K562 (cell line): ENCODE data around the gene GPR4. TPM values are rescaled to one million over a fixed set of nuclear protein-coding genes. Genes with fewer than 3 reads are reported as not detected.

Source experiments
- CBX5 ChIP-seq: IDR thresholded peaks from 2 replicates; pipeline ENCODE4 v1.6.1; 2014; ENCODE audit warnings: low read depth, borderline replicate concordance
- CEBPB ChIP-seq: fragments of 450-650 bp; IDR thresholded peaks from 2 replicates; pipeline ENCODE4 v1.6.1; 2016; ENCODE audit warnings: missing genetic modification characterization, missing compliant biosample characterization
- CREM ChIP-seq: IDR thresholded peaks from 2 replicates; pipeline ENCODE4 v1.6.1; 2014; ENCODE audit warnings: antibody characterized with exemption, low read depth
- HDAC1 ChIP-seq, 2 experiments: fragments of 450-650 bp; IDR thresholded peaks; 2 replicates each; pipeline ENCODE4 v1.6.1; 2016 to 2017; ENCODE audit warnings: inconsistent platforms in 1 of 2, mild to moderate bottlenecking in 1 of 2, moderate library complexity in 1 of 2
- LCOR ChIP-seq: sonication (generic); formaldehyde crosslinking; IDR thresholded peaks from 2 replicates; pipeline ENCODE4 v1.8.0; 2022; ENCODE audit warnings: mild to moderate bottlenecking, missing genetic modification reagents
- RCOR1 ChIP-seq, 2 experiments: IDR thresholded peaks; 2 replicates each; pipeline ENCODE4 v1.6.1; 2012; ENCODE audit warnings: low read depth in 2 of 2, low read length in 2 of 2, borderline replicate concordance in 1 of 2, improper control_type of control experiment in 1 of 2
- SIRT6 ChIP-seq: IDR thresholded peaks from one replicate; pipeline ENCODE4 v1.6.1; 2012; ENCODE audit warnings: low read depth, mild to moderate bottlenecking, control low read depth, inconsistent platforms, low read length, moderate library complexity
- TEAD2 ChIP-seq: fragments of 450-650 bp; IDR thresholded peaks from 2 replicates; pipeline ENCODE4 v1.6.1; 2016; ENCODE audit warnings: missing genetic modification characterization, control low read depth, missing compliant biosample characterization
- TSHZ1 ChIP-seq: fragments of 250-450 bp; sonication (Bioruptor Pico); IDR thresholded peaks from 2 replicates; pipeline ENCODE4 v1.4.0; 2020; ENCODE audit warnings: mild to moderate bottlenecking, moderate library complexity
- ZNF324 ChIP-seq: fragments of 250-450 bp; sonication (Bioruptor Pico); IDR thresholded peaks from 2 replicates; pipeline ENCODE4 v1.4.0; 2020; ENCODE audit warnings: mild to moderate bottlenecking
- polyA plus RNA-seq, 8 experiments: library from polyadenylated mRNA; depleted of rRNA in 4 of 8; stranded (reverse) in 5 of 8; unstranded in 3 of 8; fragments of >200 nt; fragmentation: Nextera tagmentation in 2 of 8; fragmentation: Illumina TruSeq in 1 of 8; extraction: Ambion mirVana in 2 of 8; extraction: Trizol in 1 of 8; gene quantifications; 2 replicates each; pipeline versions ENCODE4 v1.2.1 to v1.2.3, GENCODE V29; 2011 to 2014; ENCODE audit warnings: inconsistent platforms in 1 of 8, missing spikeins in 1 of 8
- total RNA-seq, 7 experiments: library from RNA; depleted of rRNA in 6 of 7; stranded (reverse); fragments of >200 nt in 6 of 7; fragmentation: Illumina TruSeq in 2 of 7; extraction: Trizol in 2 of 7; gene quantifications; 2 replicates each; pipeline versions ENCODE4 v1.2.1 to v1.2.3, GENCODE V29; 2011 to 2021; ENCODE audit warnings: low replicate concordance in 1 of 7
- TF ChIP-seq, protein P1 (sequence below): fragments of 200-800 bp; sonication (Bioruptor generic); IDR thresholded peaks from 2 replicates; pipeline ENCODE4 v1.6.1; 2017; ENCODE audit warnings: missing genetic modification characterization, missing compliant biosample characterization
- TF ChIP-seq, protein P2 (sequence below): fragments of 450-650 bp; formaldehyde crosslinking; IDR thresholded peaks from 2 replicates; pipeline ENCODE4 v1.4.0; 2020; ENCODE audit warnings: mild to moderate bottlenecking, mixed read lengths
- TF ChIP-seq, protein P3 (sequence below): sonication (generic); formaldehyde crosslinking; IDR thresholded peaks from 2 replicates; pipeline ENCODE4 v1.8.0; 2023; ENCODE audit warnings: mild to moderate bottlenecking, missing genetic modification reagents
- TF ChIP-seq, protein P4 (sequence below): sonication (generic); formaldehyde crosslinking; IDR thresholded peaks from 2 replicates; pipeline ENCODE4 v1.8.0; 2022; ENCODE audit warnings: mild to moderate bottlenecking, low read depth, missing genetic modification reagents

GPR4 gene
- total and polyA plus RNA-seq, 9 of the 15 experiments (the other 6 are each of a cell fraction or from before 2014, with no cell fraction given): 0.03 to 0.09 (median 0.04) TPM; not detected in 5

DNA sequence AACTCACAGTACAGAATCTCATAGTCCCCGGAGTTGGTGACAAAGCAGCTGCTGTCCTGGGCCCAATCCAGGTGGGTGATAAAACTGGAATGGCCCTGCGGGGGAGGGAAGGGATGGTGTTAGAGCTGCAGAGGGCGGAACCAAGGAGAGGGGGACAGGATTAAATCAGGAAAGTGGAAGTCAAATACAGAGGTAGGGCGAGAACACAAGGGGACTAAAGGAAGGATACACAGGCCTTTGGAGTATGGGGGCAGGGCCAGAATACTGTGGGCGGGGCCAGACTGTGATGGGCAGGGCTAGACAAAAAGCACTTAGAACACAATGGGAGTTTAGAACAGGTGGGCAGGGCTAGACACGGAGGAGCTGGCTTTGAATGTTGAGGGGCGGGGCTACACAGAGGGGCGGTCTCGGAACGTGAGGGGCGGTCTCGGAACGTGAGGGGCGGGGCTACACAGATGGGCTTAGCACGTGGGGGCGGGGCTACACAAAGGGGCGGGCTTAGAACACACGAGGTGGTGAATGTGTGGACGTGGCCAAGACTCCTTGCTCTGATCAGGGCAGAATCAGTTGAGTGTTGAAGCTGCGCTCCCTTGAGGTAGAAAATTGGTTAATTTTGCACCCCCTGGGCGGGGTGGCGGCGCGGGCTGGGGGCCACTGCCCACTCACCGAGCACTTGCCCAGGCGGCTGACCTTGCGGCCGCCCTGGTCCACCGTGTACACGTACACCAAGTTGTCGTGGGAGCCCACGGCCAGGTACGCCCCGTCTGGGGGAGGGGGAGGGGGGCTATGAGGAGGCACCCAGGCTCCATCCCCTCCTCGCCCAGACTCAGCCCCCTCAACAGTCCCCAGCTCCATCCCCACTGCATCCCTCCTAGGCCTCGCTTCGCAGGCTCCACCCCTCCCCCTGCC lies 14.0 kb upstream of the GPR4 start (continued):
- TF ChIP-seq, protein P1, sequence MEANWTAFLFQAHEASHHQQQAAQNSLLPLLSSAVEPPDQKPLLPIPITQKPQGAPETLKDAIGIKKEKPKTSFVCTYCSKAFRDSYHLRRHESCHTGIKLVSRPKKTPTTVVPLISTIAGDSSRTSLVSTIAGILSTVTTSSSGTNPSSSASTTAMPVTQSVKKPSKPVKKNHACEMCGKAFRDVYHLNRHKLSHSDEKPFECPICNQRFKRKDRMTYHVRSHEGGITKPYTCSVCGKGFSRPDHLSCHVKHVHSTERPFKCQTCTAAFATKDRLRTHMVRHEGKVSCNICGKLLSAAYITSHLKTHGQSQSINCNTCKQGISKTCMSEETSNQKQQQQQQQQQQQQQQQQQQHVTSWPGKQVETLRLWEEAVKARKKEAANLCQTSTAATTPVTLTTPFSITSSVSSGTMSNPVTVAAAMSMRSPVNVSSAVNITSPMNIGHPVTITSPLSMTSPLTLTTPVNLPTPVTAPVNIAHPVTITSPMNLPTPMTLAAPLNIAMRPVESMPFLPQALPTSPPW (CRISPR knock-in tag): no peak; the same call in 1 of the 2 replicates
- TF ChIP-seq, protein P2, sequence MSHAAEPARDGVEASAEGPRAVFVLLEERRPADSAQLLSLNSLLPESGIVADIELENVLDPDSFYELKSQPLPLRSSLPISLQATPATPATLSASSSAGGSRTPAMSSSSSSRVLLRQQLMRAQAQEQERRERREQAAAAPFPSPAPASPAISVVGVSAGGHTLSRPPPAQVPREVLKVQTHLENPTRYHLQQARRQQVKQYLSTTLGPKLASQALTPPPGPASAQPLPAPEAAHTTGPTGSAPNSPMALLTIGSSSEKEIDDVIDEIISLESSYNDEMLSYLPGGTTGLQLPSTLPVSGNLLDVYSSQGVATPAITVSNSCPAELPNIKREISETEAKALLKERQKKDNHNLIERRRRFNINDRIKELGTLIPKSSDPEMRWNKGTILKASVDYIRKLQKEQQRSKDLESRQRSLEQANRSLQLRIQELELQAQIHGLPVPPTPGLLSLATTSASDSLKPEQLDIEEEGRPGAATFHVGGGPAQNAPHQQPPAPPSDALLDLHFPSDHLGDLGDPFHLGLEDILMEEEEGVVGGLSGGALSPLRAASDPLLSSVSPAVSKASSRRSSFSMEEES (CRISPR knock-in tag): no peak
- TF ChIP-seq SIRT6: no peak
- TF ChIP-seq, protein P3, sequence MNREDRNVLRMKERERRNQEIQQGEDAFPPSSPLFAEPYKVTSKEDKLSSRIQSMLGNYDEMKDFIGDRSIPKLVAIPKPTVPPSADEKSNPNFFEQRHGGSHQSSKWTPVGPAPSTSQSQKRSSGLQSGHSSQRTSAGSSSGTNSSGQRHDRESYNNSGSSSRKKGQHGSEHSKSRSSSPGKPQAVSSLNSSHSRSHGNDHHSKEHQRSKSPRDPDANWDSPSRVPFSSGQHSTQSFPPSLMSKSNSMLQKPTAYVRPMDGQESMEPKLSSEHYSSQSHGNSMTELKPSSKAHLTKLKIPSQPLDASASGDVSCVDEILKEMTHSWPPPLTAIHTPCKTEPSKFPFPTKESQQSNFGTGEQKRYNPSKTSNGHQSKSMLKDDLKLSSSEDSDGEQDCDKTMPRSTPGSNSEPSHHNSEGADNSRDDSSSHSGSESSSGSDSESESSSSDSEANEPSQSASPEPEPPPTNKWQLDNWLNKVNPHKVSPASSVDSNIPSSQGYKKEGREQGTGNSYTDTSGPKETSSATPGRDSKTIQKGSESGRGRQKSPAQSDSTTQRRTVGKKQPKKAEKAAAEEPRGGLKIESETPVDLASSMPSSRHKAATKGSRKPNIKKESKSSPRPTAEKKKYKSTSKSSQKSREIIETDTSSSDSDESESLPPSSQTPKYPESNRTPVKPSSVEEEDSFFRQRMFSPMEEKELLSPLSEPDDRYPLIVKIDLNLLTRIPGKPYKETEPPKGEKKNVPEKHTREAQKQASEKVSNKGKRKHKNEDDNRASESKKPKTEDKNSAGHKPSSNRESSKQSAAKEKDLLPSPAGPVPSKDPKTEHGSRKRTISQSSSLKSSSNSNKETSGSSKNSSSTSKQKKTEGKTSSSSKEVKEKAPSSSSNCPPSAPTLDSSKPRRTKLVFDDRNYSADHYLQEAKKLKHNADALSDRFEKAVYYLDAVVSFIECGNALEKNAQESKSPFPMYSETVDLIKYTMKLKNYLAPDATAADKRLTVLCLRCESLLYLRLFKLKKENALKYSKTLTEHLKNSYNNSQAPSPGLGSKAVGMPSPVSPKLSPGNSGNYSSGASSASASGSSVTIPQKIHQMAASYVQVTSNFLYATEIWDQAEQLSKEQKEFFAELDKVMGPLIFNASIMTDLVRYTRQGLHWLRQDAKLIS (CRISPR knock-in tag): no peak
- no peak for TF ChIP-seq CEBPB (tag)
- no peak for TF ChIP-seq HDAC1 (IDR thresholded peaks at IDR 0.05)
- TF ChIP-seq RCOR1 (IDR thresholded peaks at IDR 0.05; ENCODE audit: borderline replicate concordance in 1 of 2, low read depth in 2 of 2, low read length in 2 of 2): no peak
- TF ChIP-seq, protein P4, sequence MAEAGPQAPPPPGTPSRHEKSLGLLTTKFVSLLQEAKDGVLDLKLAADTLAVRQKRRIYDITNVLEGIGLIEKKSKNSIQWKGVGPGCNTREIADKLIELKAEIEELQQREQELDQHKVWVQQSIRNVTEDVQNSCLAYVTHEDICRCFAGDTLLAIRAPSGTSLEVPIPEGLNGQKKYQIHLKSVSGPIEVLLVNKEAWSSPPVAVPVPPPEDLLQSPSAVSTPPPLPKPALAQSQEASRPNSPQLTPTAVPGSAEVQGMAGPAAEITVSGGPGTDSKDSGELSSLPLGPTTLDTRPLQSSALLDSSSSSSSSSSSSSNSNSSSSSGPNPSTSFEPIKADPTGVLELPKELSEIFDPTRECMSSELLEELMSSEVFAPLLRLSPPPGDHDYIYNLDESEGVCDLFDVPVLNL: no peak
- no peak for TF ChIP-seq ZNF324
- TF ChIP-seq TEAD2 (tag): no peak
- no peak for TF ChIP-seq TSHZ1 (CRISPR knock-in tag)
- TF ChIP-seq LCOR (CRISPR knock-in tag): no peak
- TF ChIP-seq CREM: peak; percentile 45
- TF ChIP-seq CBX5: no peak
